SH-SY5Y (cell line): Measurements from ENCODE around the gene ENPP5.

Source experiments
- GATA2 ChIP-seq: IDR thresholded peaks from 2 replicates; pipeline ENCODE4 v1.6.1; 2011; ENCODE audit warnings: mild to moderate bottlenecking, low read depth, low read length
- GATA3 ChIP-seq: IDR thresholded peaks from 2 replicates; pipeline ENCODE4 v1.6.1; 2011; ENCODE audit warnings: low read depth, mild to moderate bottlenecking, low read length, moderate library complexity

DNA sequence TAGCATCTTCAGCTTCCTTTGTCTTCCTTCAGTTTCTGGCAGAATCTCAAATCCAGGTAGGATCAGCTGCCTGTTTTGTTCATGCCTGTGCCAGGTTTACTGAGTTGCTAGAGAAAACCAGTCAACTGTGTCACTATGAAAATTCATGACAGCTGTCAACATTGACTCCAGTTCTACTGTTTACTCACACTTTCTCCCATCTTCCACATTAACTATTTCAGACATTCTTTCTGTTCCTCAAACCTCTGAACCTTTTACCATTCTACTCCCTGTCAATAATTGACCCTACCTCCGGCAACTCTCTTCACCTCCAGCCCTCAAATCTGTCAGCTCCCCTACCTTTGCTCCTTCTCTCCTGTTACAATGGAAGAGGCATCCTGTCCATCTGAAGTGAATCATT lies 32.5 kb downstream of the ENPP5 start:
- TF ChIP-seq GATA3 (no peak), GATA2 (no peak)
